GM12878 (cell line): ENCODE measurements around the gene BPGM. TPM values are rescaled to one million over a fixed set of nuclear protein-coding genes. Genes with fewer than 3 reads are reported as not detected.

Experiments used
- ATAC-seq: fragments of 200-7000 bp; cut with Tn5 transposase; 3 replicates; pipeline ENCODE4 v1.9.1; 2020; ENCODE audit warnings: mild to moderate bottlenecking, moderate library complexity
- BruUV-seq: library from RNA; stranded (reverse); fragments of 400-500 nt; replicated peaks from 2 replicates; lab custom pipeline; 2021; lab: Mats Ljungman, UMichigan
- CTCF ChIA-PET: fragments of 300-600 bp; sonication (Branson Sonifier 250); formaldehyde crosslinking; extraction: SDS; loops from one replicate; lab custom pipeline; 2021; ENCODE audit warnings: inconsistent platforms; lab: Yijun Ruan, JAX
- POLR2A ChIA-PET: fragments of 350-600 bp; formaldehyde crosslinking; extraction: SDS; loops from one replicate; lab custom pipeline; 2021; ENCODE audit warnings: inconsistent platforms; lab: Charles Lee
- RAD21 ChIA-PET: fragments of 300-600 bp; sonication (Branson Sonifier 250); formaldehyde crosslinking; loops from one replicate; lab custom pipeline; 2023; ENCODE audit warnings: antibody characterized with exemption; ENCODE audit not compliant: unreplicated experiment; lab: Charles Lee
- SMC1A ChIA-PET: fragments of 300-600 bp; sonication (Branson Sonifier 250); formaldehyde crosslinking; loops from one replicate; lab custom pipeline; 2023; ENCODE audit not compliant: unreplicated experiment, uncharacterized antibody; lab: Charles Lee
- DNase-seq: peaks from one replicate; pipeline ENCODE4 v3.0.0-alpha.2; 2011; ENCODE audit warnings: low read depth, low spot score
- FAIRE-seq: peaks from 3 replicates; lab custom pipeline; 2011; peaks lifted over from hg19 to GRCh38; lab: Jason Lieb, UNC
- H2AFZ ChIP-seq: 2 replicates; pipeline ENCODE4 v1.6.0; 2011; ENCODE audit warnings: low read depth, low read length, control low read depth; ENCODE audit not compliant: control insufficient read depth
- H3K27ac ChIP-seq: 2 replicates; pipeline ENCODE4 v1.5.1; 2011; ENCODE audit warnings: control low read depth; ENCODE audit not compliant: control insufficient read depth, insufficient read depth
- H3K27me3 ChIP-seq, 2 experiments: replicated peaks in 1 of 2; 2 replicates each; pipeline versions ENCODE4 v1.6.0 to v1.6.1; 2011; ENCODE audit warnings: low read length in 1 of 2; ENCODE audit not compliant: control insufficient read depth in 2 of 2, insufficient read depth in 2 of 2
- H3K36me3 ChIP-seq, 2 experiments: 2 replicates each; pipeline ENCODE4 v1.5.1; 2011; ENCODE audit warnings: low read length in 1 of 2; ENCODE audit not compliant: control insufficient read depth in 2 of 2, insufficient read depth in 2 of 2
- H3K4me1 ChIP-seq: 2 replicates; pipeline ENCODE4 v1.6.1; 2011; ENCODE audit warnings: mild to moderate bottlenecking, low read length, moderate library complexity, mixed read lengths; ENCODE audit not compliant: control insufficient read depth, insufficient read depth
- H3K4me2 ChIP-seq: 2 replicates; pipeline ENCODE4 v1.6.0; 2011; ENCODE audit warnings: control low read depth; ENCODE audit not compliant: control insufficient read depth, insufficient read depth
- H3K4me3 ChIP-seq: fragments of 200-600 bp; sonication (generic); 2 replicates; pipeline ENCODE4 v1.5.1; 2016
- H3K79me2 ChIP-seq: 2 replicates; pipeline ENCODE4 v1.6.0; 2011; ENCODE audit warnings: low read length; ENCODE audit not compliant: control insufficient read depth, insufficient read depth
- H3K9ac ChIP-seq: 2 replicates; pipeline ENCODE4 v1.8.0; 2011; ENCODE audit warnings: low read length, control low read depth, mixed read lengths; ENCODE audit not compliant: control insufficient read depth, insufficient read depth
- H3K9me3 ChIP-seq: replicated peaks from 3 replicates; pipeline ENCODE4 v1.5.1; 2011; ENCODE audit warnings: mild to moderate bottlenecking, low read length; ENCODE audit not compliant: control insufficient read depth, insufficient read depth
- H4K20me1 ChIP-seq: 2 replicates; pipeline ENCODE4 v1.6.0; 2011; ENCODE audit not compliant: control insufficient read depth, insufficient read depth
- ATF2 ChIP-seq: IDR thresholded peaks from 2 replicates; pipeline ENCODE4 v1.6.1; 2012; ENCODE audit warnings: low read length, inconsistent platforms
- CTCF ChIP-seq, 3 experiments: IDR thresholded peaks in 2 of 3; conservative IDR thresholded peaks in 1 of 3; 2 replicates each; pipeline ENCODE4 v1.5.1; 2011; ENCODE audit warnings: low read depth in 3 of 3, low read length in 3 of 3, mild to moderate bottlenecking in 3 of 3, control low read depth in 2 of 3, moderate library complexity in 2 of 3, inconsistent platforms in 1 of 3, mixed read lengths in 1 of 3; ENCODE audit not compliant: control insufficient read depth in 2 of 3, insufficient read depth in 1 of 3; ENCODE audit errors: extremely low read depth in 1 of 3
- E2F4 ChIP-seq: IDR thresholded peaks from 2 replicates; pipeline ENCODE4 v1.6.1; 2012; ENCODE audit warnings: low read depth, low read length, improper control_type of control experiment
- EZH2 ChIP-seq: IDR thresholded peaks from 2 replicates; pipeline ENCODE4 v1.6.1; 2012; ENCODE audit warnings: low read depth, mild to moderate bottlenecking, control low read depth, inconsistent platforms, low read length, borderline replicate concordance; ENCODE audit not compliant: control insufficient read depth
- JUNB ChIP-seq: IDR thresholded peaks from 2 replicates; pipeline ENCODE4 v1.6.1; 2016; ENCODE audit warnings: antibody characterized with exemption, mild to moderate bottlenecking
- JUND ChIP-seq: IDR thresholded peaks from 2 replicates; pipeline ENCODE4 v1.6.1; 2012; ENCODE audit warnings: low read depth, mild to moderate bottlenecking, low read length, improper control_type of control experiment, moderate library complexity
- NFIC ChIP-seq: IDR thresholded peaks from 2 replicates; pipeline ENCODE4 v1.6.1; 2012; ENCODE audit warnings: low read depth, mild to moderate bottlenecking, inconsistent platforms, low read length, moderate library complexity
- NR2C1 ChIP-seq: fragments of 450-650 bp; IDR thresholded peaks from 2 replicates; pipeline ENCODE4 v1.6.1; 2017; ENCODE audit warnings: antibody characterized with exemption, mild to moderate bottlenecking, moderate library complexity
- NR2F1 ChIP-seq: fragments of 450-650 bp; conservative IDR thresholded peaks from 2 replicates; pipeline ENCODE4 v1.6.1; 2017; ENCODE audit warnings: mild to moderate bottlenecking
- POU2F2 ChIP-seq: IDR thresholded peaks from 3 replicates; pipeline ENCODE4 v1.6.1; 2011; ENCODE audit warnings: low read depth, mild to moderate bottlenecking, low read length, borderline replicate concordance
- RFX5 ChIP-seq: IDR thresholded peaks from 2 replicates; pipeline ENCODE4 v1.6.1; 2011; ENCODE audit warnings: low read depth, low read length, improper control_type of control experiment
- SRF ChIP-seq, 2 experiments: IDR thresholded peaks; 2 replicates each; pipeline ENCODE4 v1.6.1; 2011; ENCODE audit warnings: low read depth in 2 of 2, low read length in 2 of 2, mild to moderate bottlenecking in 1 of 2, moderate library complexity in 1 of 2
- SUZ12 ChIP-seq: fragments of 200-600 bp; sonication (generic); IDR thresholded peaks from one replicate; pipeline ENCODE4 v1.6.1; 2018; ENCODE audit warnings: antibody characterized with exemption, mild to moderate bottlenecking; ENCODE audit not compliant: unreplicated experiment
- TAF1 ChIP-seq: IDR thresholded peaks from 2 replicates; pipeline ENCODE4 v1.6.1; 2011; ENCODE audit warnings: mild to moderate bottlenecking, low read depth, low read length, borderline replicate concordance
- ZSCAN29 ChIP-seq: fragments of 450-650 bp; IDR thresholded peaks from 2 replicates; pipeline ENCODE4 v1.6.1; 2017; ENCODE audit warnings: mild to moderate bottlenecking, moderate library complexity
- WGBS: methylation state at CpG from one replicate; pipeline ENCODE4 v1.1.6; 2016; ENCODE audit warnings: low lambda C conversion rate; ENCODE audit not compliant: insufficient replicate concordance, insufficient coverage; ENCODE audit errors: missing lambda C conversion rate; 5-methylcytosine and 5-hydroxymethylcytosine counted together
- in situ Hi-C: fragments of 300-500 bp; cut with MboI; formaldehyde crosslinking; loops from 9 replicates; pipeline ENCODE4 v1.14.3; 2018; ENCODE audit warnings: mixed read lengths
- intact Hi-C: fragments of 100-400 bp; cut with micrococcal nuclease; formaldehyde crosslinking; loops from one replicate; pipeline ENCODE4 v1.14.2; 2022; ENCODE audit not compliant: unreplicated experiment
- polyA plus RNA-seq, 11 experiments: library from polyadenylated mRNA; depleted of rRNA in 4 of 11; unstranded in 6 of 11; stranded (reverse) in 5 of 11; fragments of >200 nt; fragmentation: Nextera tagmentation in 4 of 11; fragmentation: Illumina TruSeq in 1 of 11; extraction: Ambion mirVana in 4 of 11; extraction: Trizol in 1 of 11; gene quantifications; 1 replicate in 1 of 11; 2 replicates in 10 of 11; pipeline versions ENCODE4 v1.2.1 to v1.2.3, GENCODE V29; 2011 to 2016; ENCODE audit warnings: inconsistent platforms in 2 of 11, missing spikeins in 2 of 11, low read depth in 1 of 11
- total RNA-seq, 4 experiments: library from RNA; depleted of rRNA in 3 of 4; stranded (reverse); fragments of >200 nt in 3 of 4; fragmentation: Illumina TruSeq in 1 of 4; extraction: Trizol in 1 of 4; gene quantifications; 2 replicates each; pipeline versions ENCODE4 v1.2.1 to v1.2.3, GENCODE V29; 2013 to 2021
- TF ChIP-seq, protein P1 (sequence below): fragments of 450-650 bp; IDR thresholded peaks from 2 replicates; pipeline ENCODE4 v1.6.1; 2017; ENCODE audit warnings: mild to moderate bottlenecking, moderate library complexity

The BPGM gene
- total and polyA plus RNA-seq, 10 of the 15 experiments (the other 5 are each of a cell fraction or from before 2014, with no cell fraction given): 9.0 to 20.1 (median 15.2) TPM

GRCh38 chr7:134703241-134703594 lies 56.6 kb downstream of the BPGM start:
- RAD21 ChIA-PET: interaction anchor here (1.1 to 3.4 kb wide), 2 partner anchors 69 to 242 kb away, joined by 3 to 40 read pairs; no protein-coding TSS in a partner anchor
- in situ Hi-C loops: loop anchor here (5.0 kb wide), 1 partner anchor 71 kb away; no protein-coding TSS in a partner anchor
- Histone ChIP-seq H3K4me3 (no peak overlapping the region), H3K79me2 (no peaks in the 10 kb centered on the region), H2AFZ (no peak overlapping the region), H3K36me3 (no peaks in the 10 kb centered on the region), H4K20me1 (no peaks in the 10 kb centered on the region), H3K27me3 (peaks cover 0 to 7% of the 10 kb centered on the region in 2 experiments; a peak in 3 of 4 replicates), H3K9ac (no peak overlapping the region), H3K9me3 (no peaks in the 10 kb centered on the region), H3K27ac (no peak overlapping the region), H3K4me1 (no peaks in the 10 kb centered on the region), H3K4me2 (no peak overlapping the region)
- ATAC-seq: no peak
- BruUV-seq: no TSS peak
- no peak for DNase-seq
- WGBS: 38% methylated on average over 2 of the region's 2 CpGs
- SMC1A ChIA-PET: interaction anchor here (1.3 to 7.5 kb wide), 6 partner anchors 14 to 251 kb away, joined by 3 to 98 read pairs (median 5); no protein-coding TSS in a partner anchor
- intact Hi-C loops: loop anchor here (5.0 kb wide), 1 partner anchor 239 kb away; no protein-coding TSS in a partner anchor
- POLR2A ChIA-PET: interaction anchor here (0.6 kb wide), 1 partner anchor 10 kb away, joined by 3 read pairs; no protein-coding TSS in a partner anchor
- CTCF ChIA-PET: interaction anchor here (0.7 to 5.7 kb wide), 8 partner anchors 12 to 632 kb away, joined by 3 to 125 read pairs (median 4); no protein-coding TSS in a partner anchor
- no peak for FAIRE-seq
- TF ChIP-seq, protein P1, sequence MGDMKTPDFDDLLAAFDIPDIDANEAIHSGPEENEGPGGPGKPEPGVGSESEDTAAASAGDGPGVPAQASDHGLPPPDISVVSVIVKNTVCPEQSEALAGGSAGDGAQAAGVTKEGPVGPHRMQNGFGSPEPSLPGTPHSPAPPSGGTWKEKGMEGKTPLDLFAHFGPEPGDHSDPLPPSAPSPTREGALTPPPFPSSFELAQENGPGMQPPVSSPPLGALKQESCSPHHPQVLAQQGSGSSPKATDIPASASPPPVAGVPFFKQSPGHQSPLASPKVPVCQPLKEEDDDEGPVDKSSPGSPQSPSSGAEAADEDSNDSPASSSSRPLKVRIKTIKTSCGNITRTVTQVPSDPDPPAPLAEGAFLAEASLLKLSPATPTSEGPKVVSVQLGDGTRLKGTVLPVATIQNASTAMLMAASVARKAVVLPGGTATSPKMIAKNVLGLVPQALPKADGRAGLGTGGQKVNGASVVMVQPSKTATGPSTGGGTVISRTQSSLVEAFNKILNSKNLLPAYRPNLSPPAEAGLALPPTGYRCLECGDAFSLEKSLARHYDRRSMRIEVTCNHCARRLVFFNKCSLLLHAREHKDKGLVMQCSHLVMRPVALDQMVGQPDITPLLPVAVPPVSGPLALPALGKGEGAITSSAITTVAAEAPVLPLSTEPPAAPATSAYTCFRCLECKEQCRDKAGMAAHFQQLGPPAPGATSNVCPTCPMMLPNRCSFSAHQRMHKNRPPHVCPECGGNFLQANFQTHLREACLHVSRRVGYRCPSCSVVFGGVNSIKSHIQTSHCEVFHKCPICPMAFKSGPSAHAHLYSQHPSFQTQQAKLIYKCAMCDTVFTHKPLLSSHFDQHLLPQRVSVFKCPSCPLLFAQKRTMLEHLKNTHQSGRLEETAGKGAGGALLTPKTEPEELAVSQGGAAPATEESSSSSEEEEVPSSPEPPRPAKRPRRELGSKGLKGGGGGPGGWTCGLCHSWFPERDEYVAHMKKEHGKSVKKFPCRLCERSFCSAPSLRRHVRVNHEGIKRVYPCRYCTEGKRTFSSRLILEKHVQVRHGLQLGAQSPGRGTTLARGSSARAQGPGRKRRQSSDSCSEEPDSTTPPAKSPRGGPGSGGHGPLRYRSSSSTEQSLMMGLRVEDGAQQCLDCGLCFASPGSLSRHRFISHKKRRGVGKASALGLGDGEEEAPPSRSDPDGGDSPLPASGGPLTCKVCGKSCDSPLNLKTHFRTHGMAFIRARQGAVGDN: no peak
- TF ChIP-seq ZSCAN29: no peak
- no peak for TF ChIP-seq RFX5
- TF ChIP-seq CTCF (IDR thresholded peaks at IDR 0.05 in 2 of 3, conservative IDR thresholded peaks at IDR 0.05 in 1 of 3; ENCODE audit: control insufficient read depth in 2 of 3, extremely low read depth in 1 of 3, insufficient read depth in 1 of 3, low read depth in 3 of 3, low read length in 3 of 3): no peak
- no peak for TF ChIP-seq EZH2
- TF ChIP-seq ATF2: no peak
- no peak for TF ChIP-seq NFIC
- no peak for TF ChIP-seq SRF (IDR thresholded peaks at IDR 0.05; ENCODE audit: low read depth in 2 of 2, low read length in 2 of 2)
- no peak for TF ChIP-seq E2F4
- no peak for TF ChIP-seq POU2F2
- no peak for TF ChIP-seq SUZ12
- TF ChIP-seq NR2F1: no peak
- no peak for TF ChIP-seq TAF1
- no peak for TF ChIP-seq JUNB
- TF ChIP-seq NR2C1: no peak
- no peak for TF ChIP-seq JUND
